PC-9 (cell line): ENCODE measurements around the gene C12orf57.

Experiments
- CTCF ChIP-seq: fragments of 200-600 bp; sonication (generic); conservative IDR thresholded peaks from 2 replicates; pipeline ENCODE4 v1.6.1; 2017; ENCODE audit warnings: mixed run types, antibody characterized with exemption, mild to moderate bottlenecking, moderate library complexity
- EZH2 ChIP-seq: fragments of 200-600 bp; sonication (generic); IDR thresholded peaks from 2 replicates; pipeline ENCODE4 v1.8.0; 2017; ENCODE audit warnings: antibody characterized with exemption, low read depth

GRCh38 chr12:6905414-6906040 lies 38.3 kb upstream of the C12orf57 start:
- TF ChIP-seq CTCF (no peak), EZH2 (no peak)
